ENCODE data around the gene IDH2. TPM values are rescaled to one million over a fixed set of nuclear protein-coding genes. Genes with fewer than 3 reads are reported as not detected.

The IDH2 gene
- total and polyA plus RNA-seq, 7 experiments from 2014 or later: 32.4 to 230 (median 51.9) TPM

- H3K4me3 Mint-ChIP-seq: peak overlapping the region in 1 of 10 donors; percentile 23
- CTCF ChIA-PET: interaction anchor here (1.0 kb wide), 1 partner anchor 29 kb away, joined by 8 read pairs; no protein-coding TSS in a partner anchor
- peaks cover 0 to 7% (median 0%) of the 10 kb centered on the region in 5 donors for H3K36me3 Mint-ChIP-seq
Observed at GRCh38 chr15:90062973-90063769, 39.1 kb downstream of the IDH2 start.

GRCh38 chr15:90062462-90062932 lies 39.8 kb downstream of the IDH2 start:
- H3K27ac Mint-ChIP-seq: peak overlapping the region; percentile 62 to 97 (median 82)
- Histone ChIP-seq H3K4me3 (ENCODE audit: low read length) (no peak overlapping the region), H3K4me1 (ENCODE audit: control insufficient read depth in 2 of 2, insufficient read depth in 2 of 2, low read length in 2 of 2) (peaks cover 15 to 33% of the 10 kb centered on the region in 2 donors), H3K27ac (ENCODE audit: low read depth, low read length) (peak overlapping the region; percentile 40), H3K36me3 (ENCODE audit: control insufficient read depth in 2 of 3, insufficient read depth in 3 of 3, low read length in 3 of 3) (peaks cover 0 to 7% (median 0%) of the 10 kb centered on the region in 3 experiments), H3K9me3 (ENCODE audit: control insufficient read depth in 2 of 3, low read length in 3 of 3) (no peaks in the 10 kb centered on the region), H3K27me3 (ENCODE audit: control insufficient read depth in 2 of 2, insufficient read depth in 2 of 2, low read length in 2 of 2) (no peaks in the 10 kb centered on the region)
- ChIA-PET CTCF (interaction anchor here (1.0 kb wide), 1 partner anchor 9 kb away, joined by 4 read pairs; no protein-coding TSS in a partner anchor), POLR2A (no interaction called here)
- peak; percentile 24 for ATAC-seq
- peak overlapping the region in 6 of 10 donors; percentile 21 to 67 (median 47) for H3K4me3 Mint-ChIP-seq
- intact Hi-C loops (cut with micrococcal nuclease): no loop called here
- H3K27me3 Mint-ChIP-seq: no peaks in the 10 kb centered on the region
- H3K36me3 Mint-ChIP-seq: peaks cover 0 to 7% (median 0%) of the 10 kb centered on the region in 5 donors
- peaks cover 34 to 54% (median 51%) of the 10 kb centered on the region in 7 donors for H3K4me1 Mint-ChIP-seq
- H3K9me3 Mint-ChIP-seq: no peaks in the 10 kb centered on the region
- DNase-seq: peak in 7 of 9 donors; percentile 22 to 59 (median 52)

More at GRCh38 chr15:90062973-90063769, 39.1 kb downstream of the IDH2 start:
- Mint-ChIP-seq H3K9me3 (no peaks in the 10 kb centered on the region), H3K27me3 (no peaks in the 10 kb centered on the region), H3K4me1 (peaks cover 29 to 51% (median 47%) of the 10 kb centered on the region in 7 donors), H3K27ac (peak overlapping the region in 8 of 9 donors; percentile 51 to 97 (median 82))
- no peak for DNase-seq
- Histone ChIP-seq H3K4me3 (ENCODE audit: low read length) (no peak overlapping the region), H3K36me3 (ENCODE audit: control insufficient read depth in 2 of 3, insufficient read depth in 3 of 3, low read length in 3 of 3) (peaks cover 0 to 13% (median 0%) of the 10 kb centered on the region in 3 experiments), H3K27ac (ENCODE audit: low read depth, low read length) (peak overlapping the region; percentile 40), H3K9me3 (ENCODE audit: control insufficient read depth in 2 of 3, low read length in 3 of 3) (no peaks in the 10 kb centered on the region), H3K27me3 (ENCODE audit: control insufficient read depth in 2 of 2, insufficient read depth in 2 of 2, low read length in 2 of 2) (no peaks in the 10 kb centered on the region), H3K4me1 (ENCODE audit: control insufficient read depth in 2 of 2, insufficient read depth in 2 of 2, low read length in 2 of 2) (peaks cover 15 to 33% of the 10 kb centered on the region in 2 donors)
- intact Hi-C loops (cut with micrococcal nuclease): no loop called here
- POLR2A ChIA-PET: no interaction called here
- ATAC-seq: no peak

- CTCF ChIA-PET: interaction anchor here (1.0 kb wide), 2 partner anchors 9 to 163 kb away, joined by 3 to 4 read pairs; no protein-coding TSS in a partner anchor
- H3K36me3 ChIP-seq (ENCODE audit: control insufficient read depth in 2 of 3, insufficient read depth in 3 of 3, low read length in 3 of 3): peaks cover 0 to 3% (median 0%) of the 10 kb centered on the region in 3 experiments
- H3K9me3 ChIP-seq (ENCODE audit: control insufficient read depth in 2 of 3, low read length in 3 of 3): no peaks in the 10 kb centered on the region
- intact Hi-C loops (cut with micrococcal nuclease): no loop called here
- H3K27me3 ChIP-seq (ENCODE audit: control insufficient read depth in 2 of 2, insufficient read depth in 2 of 2, low read length in 2 of 2): no peaks in the 10 kb centered on the region
- Mint-ChIP-seq H3K36me3 (peaks cover 0 to 8% (median 0%) of the 10 kb centered on the region in 5 donors), H3K4me1 (peaks cover 34 to 54% (median 51%) of the 10 kb centered on the region in 7 donors), H3K9me3 (no peaks in the 10 kb centered on the region), H3K27me3 (no peaks in the 10 kb centered on the region), H3K4me3 (peak overlapping the region in 7 of 10 donors; percentile 2 to 67 (median 43)), H3K27ac (peak overlapping the region; percentile 62 to 97 (median 82))
- H3K4me3 ChIP-seq (ENCODE audit: low read length): no peak overlapping the region
- DNase-seq (peak in 5 of 9 donors; percentile 10 to 44 (median 29)), ATAC-seq (no peak)
- peak overlapping the region; percentile 40 for H3K27ac ChIP-seq (ENCODE audit: low read depth, low read length)
- POLR2A ChIA-PET: no interaction called here
- peaks cover 15 to 33% of the 10 kb centered on the region in 2 donors for H3K4me1 ChIP-seq (ENCODE audit: control insufficient read depth in 2 of 2, insufficient read depth in 2 of 2, low read length in 2 of 2)
Observed at GRCh38 chr15:90062023-90062442, 40.2 kb downstream of the IDH2 start.

- H3K36me3 Mint-ChIP-seq: peaks cover 0 to 10% (median 0%) of the 10 kb centered on the region in 5 donors
- H3K9me3 ChIP-seq (ENCODE audit: control insufficient read depth in 2 of 3, low read length in 3 of 3): no peaks in the 10 kb centered on the region
- ChIA-PET CTCF (interaction anchor here (2.5 kb wide), 1 partner anchor 9 kb away, joined by 14 read pairs; no protein-coding TSS in a partner anchor), POLR2A (no interaction called here)
- no peaks in the 10 kb centered on the region for H3K27me3 ChIP-seq (ENCODE audit: control insufficient read depth in 2 of 2, insufficient read depth in 2 of 2, low read length in 2 of 2)
- H3K4me3 Mint-ChIP-seq: peak overlapping the region in 1 of 10 donors; percentile 33
- intact Hi-C loops (cut with micrococcal nuclease): no loop called here
- H3K4me3 ChIP-seq (ENCODE audit: low read length): no peak overlapping the region
- no peaks in the 10 kb centered on the region for H3K27me3 Mint-ChIP-seq
- no peak for ATAC-seq
- no peak for DNase-seq
- peak overlapping the region in 6 of 9 donors; percentile 9 to 83 (median 56) for H3K27ac Mint-ChIP-seq
- H3K27ac ChIP-seq (ENCODE audit: low read depth, low read length): no peak overlapping the region
- no peaks in the 10 kb centered on the region for H3K36me3 ChIP-seq (ENCODE audit: control insufficient read depth in 2 of 3, insufficient read depth in 3 of 3, low read length in 3 of 3)
- H3K4me1 Mint-ChIP-seq: peaks cover 34 to 55% (median 51%) of the 10 kb centered on the region in 7 donors
- peaks cover 15 to 33% of the 10 kb centered on the region in 2 donors for H3K4me1 ChIP-seq (ENCODE audit: control insufficient read depth in 2 of 2, insufficient read depth in 2 of 2, low read length in 2 of 2)
- no peaks in the 10 kb centered on the region for H3K9me3 Mint-ChIP-seq
Observed at GRCh38 chr15:90060797-90061196, 41.5 kb downstream of the IDH2 start.

- peak overlapping the region; percentile 84 to 94 (median 90) for H3K27ac Mint-ChIP-seq
- H3K4me1 ChIP-seq (ENCODE audit: control insufficient read depth in 2 of 2, insufficient read depth in 2 of 2, low read length in 2 of 2): peaks cover 15 to 33% of the 10 kb centered on the region in 2 donors
- ChIA-PET CTCF (interaction anchor here (0.5 to 2.5 kb wide), 4 partner anchors 11 to 161 kb away, joined by 3 to 14 read pairs (median 4); no protein-coding TSS in a partner anchor), POLR2A (interaction anchor here (0.7 to 1.0 kb wide), 5 partner anchors 23 to 58 kb away, joined by 3 to 4 read pairs (median 3); partner anchors contain the start of gene ZNF710)
- H3K4me3 Mint-ChIP-seq: peak overlapping the region; percentile 29 to 69 (median 52)
- no peak overlapping the region for H3K4me3 ChIP-seq (ENCODE audit: low read length)
- peak overlapping the region; percentile 68 for H3K27ac ChIP-seq (ENCODE audit: low read depth, low read length)
- H3K9me3 ChIP-seq (ENCODE audit: control insufficient read depth in 2 of 3, low read length in 3 of 3): no peaks in the 10 kb centered on the region
- no peaks in the 10 kb centered on the region for H3K27me3 Mint-ChIP-seq
- H3K36me3 Mint-ChIP-seq: peaks cover 0 to 10% (median 4%) of the 10 kb centered on the region in 5 donors
- H3K27me3 ChIP-seq (ENCODE audit: control insufficient read depth in 2 of 2, insufficient read depth in 2 of 2, low read length in 2 of 2): no peaks in the 10 kb centered on the region
- H3K9me3 Mint-ChIP-seq: no peaks in the 10 kb centered on the region
- peak; percentile 90 for ATAC-seq
- intact Hi-C loops (cut with micrococcal nuclease): loop anchor here (2.0 to 5.0 kb wide), 4 partner anchors 21 to 57 kb away; partner anchors contain the start of gene ZNF710 (in 1 of the 2)
- H3K36me3 ChIP-seq (ENCODE audit: control insufficient read depth in 2 of 3, insufficient read depth in 3 of 3, low read length in 3 of 3): no peaks in the 10 kb centered on the region
- H3K4me1 Mint-ChIP-seq: peaks cover 38 to 67% (median 55%) of the 10 kb centered on the region in 7 donors
- DNase-seq: peak; percentile 58 to 80 (median 64)
Observed at GRCh38 chr15:90059208-90059985, 42.9 kb downstream of the IDH2 start.

- no peaks in the 10 kb centered on the region for H3K9me3 Mint-ChIP-seq
- H3K4me3 ChIP-seq (ENCODE audit: low read length): no peak overlapping the region
- H3K27me3 ChIP-seq (ENCODE audit: control insufficient read depth in 2 of 2, insufficient read depth in 2 of 2, low read length in 2 of 2): no peaks in the 10 kb centered on the region
- H3K4me3 Mint-ChIP-seq: peak overlapping the region in 9 of 10 donors; percentile 29 to 69 (median 49)
- intact Hi-C loops (cut with micrococcal nuclease): loop anchor here (2.0 to 5.0 kb wide), 4 partner anchors 20 to 56 kb away; partner anchors contain the start of gene ZNF710 (in 1 of the 2)
- ChIA-PET POLR2A (interaction anchor here (0.8 to 1.0 kb wide), 2 partner anchors 45 to 57 kb away, joined by 3 read pairs; no protein-coding TSS in a partner anchor), CTCF (no interaction called here)
- no peaks in the 10 kb centered on the region for H3K27me3 Mint-ChIP-seq
- H3K36me3 Mint-ChIP-seq: peaks cover 0 to 10% (median 4%) of the 10 kb centered on the region in 5 donors
- H3K9me3 ChIP-seq (ENCODE audit: control insufficient read depth in 2 of 3, low read length in 3 of 3): no peaks in the 10 kb centered on the region
- H3K4me1 ChIP-seq (ENCODE audit: control insufficient read depth in 2 of 2, insufficient read depth in 2 of 2, low read length in 2 of 2): peaks cover 15 to 33% of the 10 kb centered on the region in 2 donors
- H3K36me3 ChIP-seq (ENCODE audit: control insufficient read depth in 2 of 3, insufficient read depth in 3 of 3, low read length in 3 of 3): no peaks in the 10 kb centered on the region
- peak overlapping the region; percentile 68 for H3K27ac ChIP-seq (ENCODE audit: low read depth, low read length)
- H3K4me1 Mint-ChIP-seq: peaks cover 44 to 68% (median 60%) of the 10 kb centered on the region in 7 donors
- ATAC-seq (no peak), DNase-seq (no peak)
- peak overlapping the region; percentile 84 to 94 (median 90) for H3K27ac Mint-ChIP-seq
Observed at GRCh38 chr15:90058775-90059174, 43.5 kb downstream of the IDH2 start.
